H1 (cell line): ENCODE data around the gene ARAP2. TPM values are rescaled to one million over a fixed set of nuclear protein-coding genes. Genes with fewer than 3 reads are reported as not detected.

ENCODE experiments used
- polyA plus RNA-seq, 7 experiments: library from polyadenylated mRNA; depleted of rRNA in 3 of 7; stranded (reverse) in 5 of 7; unstranded in 2 of 7; fragments of >200 nt in 5 of 7; fragments of 200-250 nt in 2 of 7; gene quantifications; 1 replicate in 5 of 7; 2 replicates in 1 of 7; 4 replicates in 1 of 7; pipeline versions ENCODE4 v1.2.1 to v1.2.3, GENCODE V29; 2011 to 2013; ENCODE audit warnings: missing spikeins in 2 of 7, mixed read lengths in 2 of 7
- total RNA-seq: library from RNA; stranded (reverse); fragmentation: NEBNext Ultra II Directional; extraction: Animal tissue kit (Norgen Biotek cat#: 25700); gene quantifications from 2 replicates; pipeline ENCODE4 v1.2.1, GENCODE V29; 2021

ARAP2 gene
- total and polyA plus RNA-seq, 2 of the 8 experiments (the other 6 are each of a cell fraction or from before 2014, with no cell fraction given): 0.15 to 2.3 TPM

Other genes with a start within 250 kb of the ARAP2 start
- not detected in 2 replicates for gene DTHD1, start 37.1 kb upstream of the ARAP2 start, total RNA-seq
- not detected in 2 replicates for gene DTHD1, start 37.1 kb upstream of the ARAP2 start, polyA plus RNA-seq (2011; rRNA removed)